ENCODE data around the gene KLHL40. TPM values are rescaled to one million over a fixed set of nuclear protein-coding genes. Genes with fewer than 3 reads are reported as not detected.
A peak's percentile ranks its signal among the peaks of the same experiment; 100 is the strongest.

The KLHL40 gene
- total and polyA plus RNA-seq, 9 of the 15 experiments (the other 6 are each of a cell fraction or from before 2014, with no cell fraction given), result not detected

DNA sequence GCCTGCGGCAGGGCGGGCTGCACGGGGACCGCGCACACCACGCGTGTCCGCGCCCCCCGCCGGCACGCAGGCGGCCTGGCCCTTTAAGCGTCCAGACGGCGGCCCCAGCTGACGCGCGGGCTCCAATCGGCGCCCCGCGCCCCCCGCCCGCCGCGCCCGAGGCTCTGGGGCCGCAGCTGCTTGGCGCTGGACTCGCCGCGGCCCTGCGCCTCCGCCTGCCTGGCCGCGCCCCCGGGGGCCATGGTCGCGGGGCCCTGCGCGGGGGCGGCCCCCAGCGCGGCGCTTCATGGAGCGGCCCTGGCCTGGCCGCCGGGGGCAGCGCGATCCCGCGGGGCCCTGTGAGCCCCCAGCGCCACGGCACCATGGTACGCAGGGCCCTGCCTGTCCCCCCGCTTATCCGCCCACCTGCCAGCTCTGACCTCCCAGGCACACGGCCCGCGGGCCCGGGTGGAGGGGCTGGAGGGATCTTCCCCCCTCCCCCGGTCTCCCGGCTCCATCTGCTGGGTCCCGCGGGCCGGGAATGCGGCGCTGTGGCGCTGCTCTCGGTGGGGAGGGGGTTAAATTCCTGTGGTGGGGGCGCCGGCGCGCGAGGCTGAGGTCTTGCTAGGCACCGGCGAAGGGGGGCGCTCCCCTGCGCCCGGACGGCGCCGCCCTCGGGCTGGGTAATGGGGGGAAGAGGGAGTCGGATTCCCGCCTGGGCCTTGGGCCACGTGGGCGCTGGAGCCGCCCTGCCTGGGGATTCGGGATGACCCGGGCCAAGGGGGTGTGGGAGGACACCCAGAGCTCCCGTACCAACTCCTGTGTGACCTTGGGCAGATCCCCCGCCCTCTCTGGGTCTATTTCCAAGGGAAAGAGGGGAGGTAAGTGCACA, 30.8 kb upstream of the KLHL40 start (continued):
- TF ChIP-seq ZBTB11 (CRISPR knock-in tag; IDR thresholded peaks at IDR 0.05) (peak in 1 of 3 experiments; percentile 53; a peak in 1 of 6 replicates), TEAD4 (IDR thresholded peaks at IDR 0.05; ENCODE audit: low read length) (peak; percentile 55), TEAD4 (CRISPR knock-in tag; IDR thresholded peaks at IDR 0.05; ENCODE audit: borderline replicate concordance) (peak; percentile 28; the same call in 1 of the 2 replicates), BRCA1 (IDR thresholded peaks at IDR 0.05) (no peak), BRCA1 (CRISPR knock-in tag; IDR thresholded peaks at IDR 0.05) (no peak), BRD9 (IDR thresholded peaks at IDR 0.05; ENCODE audit: low read depth, partially characterized antibody) (no peak), MTA3 (IDR thresholded peaks at IDR 0.05; ENCODE audit: borderline replicate concordance) (no peak), JUND (IDR thresholded peaks at IDR 0.05; ENCODE audit: borderline replicate concordance, low read depth, low read length) (no peak), JUND (tag; IDR thresholded peaks at IDR 0.05; ENCODE audit: borderline replicate concordance, low read depth, low read length) (no peak), ZZZ3 (IDR thresholded peaks at IDR 0.05) (no peak), SP2 (IDR thresholded peaks at IDR 0.05; ENCODE audit: extremely low read depth, low read depth, low read length, poor library complexity, severe bottlenecking) (no peak), ZNF668 (CRISPR knock-in tag; IDR thresholded peaks at IDR 0.05) (no peak), HMGN3 (IDR thresholded peaks at IDR 0.05; ENCODE audit: borderline replicate concordance, extremely low read depth, insufficient read length, low read depth, low read length) (peak; percentile 48), CHD4 (IDR thresholded peaks at IDR 0.05; ENCODE audit: insufficient read depth, insufficient replicate concordance, low read depth, low read length, poor library complexity, severe bottlenecking) (peak; percentile 51), FOXJ2 (tag; IDR thresholded peaks at IDR 0.05) (no peak), ZNF57 (CRISPR knock-in tag; IDR thresholded peaks at IDR 0.05) (no peak), TEAD1 (CRISPR knock-in tag; IDR thresholded peaks at IDR 0.05) (peak; percentile 93 to 97), MYBL2 (IDR thresholded peaks at IDR 0.05; ENCODE audit: low read depth) (no peak), MYBL2 (CRISPR knock-in tag; IDR thresholded peaks at IDR 0.05; ENCODE audit: borderline replicate concordance) (no peak), KLF1 (tag; IDR thresholded peaks at IDR 0.05) (no peak), ZNF217 (CRISPR knock-in tag; IDR thresholded peaks at IDR 0.05) (no peak), ZSCAN29 (IDR thresholded peaks at IDR 0.05) (no peak)
- TF ChIP-seq, protein P1, sequence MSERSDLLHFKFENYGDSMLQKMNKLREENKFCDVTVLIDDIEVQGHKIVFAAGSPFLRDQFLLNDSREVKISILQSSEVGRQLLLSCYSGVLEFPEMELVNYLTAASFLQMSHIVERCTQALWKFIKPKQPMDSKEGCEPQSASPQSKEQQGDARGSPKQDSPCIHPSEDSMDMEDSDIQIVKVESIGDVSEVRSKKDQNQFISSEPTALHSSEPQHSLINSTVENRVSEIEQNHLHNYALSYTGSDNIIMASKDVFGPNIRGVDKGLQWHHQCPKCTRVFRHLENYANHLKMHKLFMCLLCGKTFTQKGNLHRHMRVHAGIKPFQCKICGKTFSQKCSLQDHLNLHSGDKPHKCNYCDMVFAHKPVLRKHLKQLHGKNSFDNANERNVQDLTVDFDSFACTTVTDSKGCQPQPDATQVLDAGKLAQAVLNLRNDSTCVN (CRISPR knock-in tag; IDR thresholded peaks at IDR 0.05), result no peak
